Fibroblast of skin of scalp (primary cell): ENCODE measurements around the gene COL21A1.

Source experiments
- DNase-seq: peaks from one replicate; pipeline ENCODE4 v3.0.0-alpha.2; 2013

COL21A1 gene

DNA sequence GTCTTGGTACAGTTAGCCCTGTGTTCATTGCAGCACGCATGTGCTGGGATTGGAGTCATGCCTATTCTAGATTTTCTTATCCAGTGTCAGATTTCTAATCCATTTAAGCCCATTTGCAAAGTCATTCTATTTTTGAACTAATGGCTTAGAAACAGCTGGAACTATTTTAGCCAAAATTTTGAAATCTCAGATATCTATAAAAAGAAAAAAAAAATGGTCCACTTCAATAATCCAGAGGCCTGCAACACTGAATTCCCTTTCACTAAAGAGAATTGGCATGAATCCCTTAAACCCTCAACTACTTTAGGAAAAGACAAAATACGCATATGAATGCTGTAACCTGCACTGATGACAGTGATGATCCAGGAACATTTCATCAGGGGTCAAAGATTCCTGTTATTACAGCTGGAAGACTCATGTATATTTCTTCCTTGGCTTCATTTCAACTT, 1.5 kb downstream of the COL21A1 start:
- peak; percentile 55 for DNase-seq

DNA sequence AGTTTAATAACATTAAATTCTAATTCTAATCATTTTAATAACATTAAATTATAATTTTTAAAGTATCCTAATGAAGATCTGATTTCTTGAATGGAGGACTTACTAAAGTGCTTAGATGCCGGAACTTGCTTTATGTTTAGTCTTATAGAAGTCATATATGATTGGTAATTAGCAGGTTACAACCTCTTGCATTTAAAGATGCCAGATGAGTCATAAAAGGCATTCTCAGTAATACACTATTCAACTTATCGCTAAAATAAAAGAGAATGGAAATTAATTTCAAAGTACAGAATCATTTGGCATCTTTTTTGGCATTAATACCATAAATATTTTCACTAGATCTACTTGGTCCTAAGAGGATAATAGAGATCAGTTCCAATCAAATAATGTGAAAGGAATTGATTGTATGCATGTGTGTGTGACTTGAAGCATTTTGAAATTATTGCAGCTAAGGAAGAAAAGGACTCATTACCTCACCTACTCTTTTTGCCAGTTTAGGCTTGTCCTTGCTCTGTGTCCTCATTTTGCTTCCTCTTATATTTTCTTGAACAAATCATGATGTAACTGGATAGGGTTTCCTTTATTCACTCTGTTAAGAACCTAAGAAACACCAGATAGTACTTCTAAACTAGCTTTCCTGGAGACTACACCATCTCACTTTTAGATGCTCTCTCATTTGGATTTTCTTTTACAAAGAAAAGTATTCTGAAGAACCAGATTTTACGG, 2.7 kb downstream of the COL21A1 start:
- no peak for DNase-seq

DNA sequence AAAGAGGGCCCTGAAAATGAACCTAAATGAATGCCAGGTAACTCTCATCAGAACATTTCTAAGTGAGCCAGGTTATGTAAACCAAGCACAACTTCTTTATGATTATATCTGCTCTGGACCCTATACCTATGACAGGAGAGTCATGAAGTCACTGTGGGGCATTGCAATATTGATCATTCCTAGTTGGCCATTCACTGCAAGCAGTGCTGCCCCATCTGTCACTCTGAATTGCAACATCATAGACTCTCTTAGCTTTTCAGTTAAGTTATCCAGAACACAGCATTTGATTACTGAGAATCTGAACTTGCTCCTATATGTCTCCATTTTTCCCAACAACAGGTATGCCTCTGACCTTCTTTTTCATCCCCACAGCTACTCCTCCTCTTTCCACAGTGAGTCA, 3.3 kb downstream of the COL21A1 start:
- DNase-seq = no peak

DNA sequence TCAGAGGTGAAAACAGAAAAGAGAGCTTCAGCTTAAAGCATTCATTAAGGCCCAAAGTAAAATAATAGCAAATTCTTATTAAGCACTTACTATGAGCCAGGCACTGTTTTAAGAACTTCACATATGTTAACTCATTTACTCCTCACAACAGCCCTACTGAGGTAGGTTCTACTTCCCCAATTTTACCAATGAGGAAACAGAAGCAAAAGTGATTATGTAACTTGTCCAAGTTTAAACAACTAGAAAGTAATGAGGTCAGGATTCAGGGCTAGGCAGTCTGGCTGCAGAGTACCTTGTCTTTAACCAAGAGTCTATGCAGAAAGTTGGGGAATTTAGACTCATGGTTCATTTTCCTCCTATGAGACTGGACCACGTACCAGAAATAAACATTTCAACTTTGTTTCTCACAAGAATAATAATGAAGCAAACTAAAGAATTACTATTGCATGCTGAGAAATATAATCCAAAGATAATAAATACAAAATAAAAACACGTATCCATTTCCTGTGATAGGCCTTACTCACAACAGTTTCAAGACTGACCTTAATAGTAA, 3.8 kb downstream of the COL21A1 start:
- DNase-seq = no peak

DNA sequence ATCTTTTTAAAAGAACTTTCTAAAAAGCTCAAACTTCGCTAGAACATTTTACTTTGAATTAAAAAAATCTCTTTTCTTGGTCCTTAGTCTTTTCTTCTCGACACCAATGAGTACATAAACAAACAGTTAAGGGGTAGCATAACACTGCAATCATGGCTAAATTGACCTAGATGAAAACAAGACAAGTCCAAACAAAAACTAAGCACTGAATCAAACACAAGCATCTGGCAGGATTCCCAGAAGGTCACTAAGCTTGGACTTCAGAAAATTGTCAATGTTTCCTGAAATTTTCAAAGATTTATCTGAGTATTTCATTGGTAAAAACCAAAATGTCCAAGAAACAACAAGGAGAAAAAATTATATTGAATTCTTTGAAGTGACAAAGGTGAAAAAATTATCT, 5.0 kb downstream of the COL21A1 start:
- DNase-seq = no peak

DNA sequence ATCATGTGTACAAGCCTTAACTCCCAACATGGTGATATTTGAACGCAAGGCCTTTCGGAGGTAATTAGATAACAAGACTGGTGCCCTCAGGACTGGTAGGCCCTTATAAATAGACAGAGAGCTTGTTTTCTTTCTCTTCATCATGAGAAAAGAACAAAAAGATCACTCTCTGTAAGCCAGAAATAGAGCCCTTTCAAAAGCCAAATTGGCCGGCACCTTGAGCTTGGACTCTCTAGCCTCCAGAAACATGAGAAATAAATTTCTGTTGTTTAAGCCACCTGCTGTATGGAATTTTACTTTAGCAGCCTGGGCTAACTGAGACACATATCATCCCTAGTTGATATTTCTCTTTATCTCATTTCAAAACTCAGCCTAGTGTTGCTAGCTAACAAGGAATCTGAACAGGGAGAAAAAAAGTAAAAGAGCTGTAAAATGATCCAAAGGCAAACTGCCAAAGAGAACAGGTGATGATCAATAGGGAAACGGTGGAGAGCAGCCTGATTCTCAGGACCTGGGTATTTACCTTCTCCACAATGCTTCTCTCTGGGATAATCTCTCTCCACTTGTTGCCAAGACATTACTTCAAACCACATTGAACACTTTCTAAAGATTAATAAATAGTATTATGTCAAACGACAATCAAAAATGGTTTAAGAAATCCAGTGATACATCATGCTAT, 6.1 kb downstream of the COL21A1 start:
- DNase-seq = no peak

DNA sequence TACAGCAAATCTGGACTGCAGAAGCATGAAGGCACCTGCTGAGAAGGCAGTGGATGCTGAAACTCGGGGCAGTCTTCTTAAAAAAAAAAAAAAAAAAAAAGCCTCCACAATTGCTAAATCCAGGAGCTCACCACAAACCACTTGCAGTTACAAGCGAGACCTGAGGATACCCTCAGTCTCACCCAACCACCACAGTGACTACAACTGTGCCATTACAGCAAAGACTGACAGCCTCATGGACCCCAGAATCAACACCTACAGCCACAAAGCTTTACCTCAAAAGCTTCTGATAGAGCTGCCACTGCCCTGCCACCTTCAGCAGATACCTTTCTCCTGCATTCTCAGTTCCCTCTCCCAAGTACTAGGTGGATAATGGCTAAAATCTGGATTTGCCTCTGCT, 9.0 kb downstream of the COL21A1 start:
- no peak for DNase-seq

DNA sequence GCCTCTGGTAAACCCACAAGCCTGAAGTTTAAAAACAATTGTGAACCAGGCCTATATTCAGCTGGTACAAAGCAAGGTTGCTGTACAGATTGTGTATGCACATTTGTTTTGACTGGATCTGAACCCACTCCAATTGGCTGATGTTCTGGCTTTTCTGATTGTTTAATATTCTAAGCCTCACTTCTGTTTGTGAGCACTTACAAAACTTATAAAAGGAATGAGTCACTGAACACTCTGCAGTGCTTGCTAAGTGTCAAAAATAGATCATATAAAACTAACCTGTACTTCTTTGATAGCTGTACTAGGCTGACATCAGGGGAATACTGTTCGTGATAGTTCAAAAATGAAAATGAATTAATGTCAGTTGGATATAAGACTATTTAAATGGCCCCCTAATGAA, 12.1 kb downstream of the COL21A1 start:
- DNase-seq = no peak

DNA sequence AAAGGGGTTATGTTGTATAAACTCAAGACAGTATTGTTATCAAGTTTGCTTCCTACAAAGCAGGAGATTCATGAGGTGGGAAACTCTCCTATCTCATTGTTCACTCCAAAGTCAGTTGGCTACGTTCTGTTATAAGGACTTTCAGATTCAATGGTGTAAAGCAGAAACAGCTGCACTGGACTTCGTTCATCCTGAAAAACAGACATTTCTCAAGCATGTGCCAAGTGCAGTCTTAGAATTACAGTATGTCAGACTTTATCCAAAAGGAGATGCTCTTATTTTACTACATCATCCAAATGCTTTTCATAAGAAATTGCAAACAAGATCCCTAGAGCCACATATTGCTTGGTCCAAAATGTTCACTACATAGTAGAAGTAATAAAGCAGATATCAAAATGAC, 14.9 kb downstream of the COL21A1 start:
- DNase-seq = no peak

DNA sequence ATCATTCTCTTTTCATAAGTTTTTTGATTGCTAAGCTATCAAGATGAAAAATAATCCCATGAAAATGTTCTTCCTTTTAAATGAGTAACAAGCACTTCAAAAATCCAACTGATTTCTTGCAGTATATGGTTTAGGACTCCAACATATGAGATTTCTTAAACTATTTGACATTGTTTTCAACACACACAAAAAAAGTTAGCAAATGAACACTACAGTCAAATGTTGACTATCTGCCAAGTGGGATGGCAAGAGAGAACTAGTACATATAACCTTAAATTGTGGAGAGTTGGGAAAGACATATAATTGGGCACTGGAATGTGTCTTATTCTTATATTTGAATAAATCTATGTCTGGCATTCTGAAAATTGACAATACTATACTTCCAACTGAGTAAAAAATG, 15.6 kb downstream of the COL21A1 start:
- peak; percentile 31 for DNase-seq

DNA sequence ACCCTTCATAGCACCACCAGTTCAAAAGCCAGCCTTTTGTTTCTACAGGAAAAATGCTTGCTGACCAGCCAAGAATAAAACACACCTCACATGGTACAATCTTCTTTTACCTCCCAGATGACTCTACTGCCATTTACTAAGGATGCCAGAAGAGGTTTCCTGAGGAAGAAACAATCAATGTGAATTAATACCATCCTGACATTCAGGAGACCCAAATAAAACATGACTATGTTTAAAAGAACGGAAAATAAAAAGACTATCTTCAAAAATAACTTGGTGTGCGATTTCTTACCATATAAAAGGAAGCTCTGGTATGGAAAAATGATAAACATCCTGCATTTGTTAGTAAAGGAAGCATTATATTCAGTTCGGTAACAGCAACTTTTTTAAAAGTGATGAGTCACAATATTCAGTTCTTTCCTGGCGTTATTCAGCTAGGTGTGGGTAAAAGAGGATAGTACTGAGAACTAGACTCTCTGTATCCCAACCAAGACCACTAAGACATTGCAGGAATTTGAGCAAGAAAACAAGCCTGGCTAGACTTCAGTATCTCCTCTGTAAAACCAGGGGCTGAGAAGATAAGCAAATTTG, 16.3 kb downstream of the COL21A1 start:
- no peak for DNase-seq

DNA sequence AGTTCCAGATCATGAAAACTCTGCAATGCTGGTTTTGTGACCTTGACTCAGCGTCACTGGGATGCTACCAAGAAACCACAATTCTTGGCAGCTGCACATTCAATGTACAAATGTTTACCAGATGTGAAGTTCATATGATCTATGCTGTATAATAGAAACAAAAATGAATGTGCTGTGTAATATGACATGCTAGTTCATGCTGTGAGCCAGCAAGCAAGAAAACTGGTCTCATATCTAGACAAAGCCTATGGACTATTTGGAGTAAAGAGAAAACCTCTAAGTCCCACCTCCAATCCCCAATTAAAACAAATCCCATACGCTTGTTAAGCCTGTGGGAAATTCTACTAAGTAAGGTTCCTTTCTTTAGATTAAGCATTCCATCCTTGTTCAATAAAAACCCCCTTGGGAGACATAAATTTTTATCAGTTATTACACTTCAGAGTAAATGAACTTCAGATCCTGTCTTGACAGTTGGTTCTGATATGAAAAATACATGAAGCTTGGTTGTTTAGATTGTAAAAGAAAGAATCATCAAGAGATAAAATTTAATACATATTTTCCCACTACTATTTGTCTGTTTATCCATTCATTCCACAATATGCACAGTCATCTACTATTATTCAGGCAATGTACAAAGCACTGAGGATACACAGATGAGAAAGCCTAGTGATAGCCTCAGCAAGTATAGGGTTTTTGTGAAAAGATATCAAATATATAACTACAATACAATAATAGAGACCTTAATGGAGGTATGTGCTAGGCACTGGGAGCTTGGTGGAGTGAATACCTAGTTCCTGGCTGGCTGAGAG, 20.1 kb downstream of the COL21A1 start:
- DNase-seq = peak; percentile 89

DNA sequence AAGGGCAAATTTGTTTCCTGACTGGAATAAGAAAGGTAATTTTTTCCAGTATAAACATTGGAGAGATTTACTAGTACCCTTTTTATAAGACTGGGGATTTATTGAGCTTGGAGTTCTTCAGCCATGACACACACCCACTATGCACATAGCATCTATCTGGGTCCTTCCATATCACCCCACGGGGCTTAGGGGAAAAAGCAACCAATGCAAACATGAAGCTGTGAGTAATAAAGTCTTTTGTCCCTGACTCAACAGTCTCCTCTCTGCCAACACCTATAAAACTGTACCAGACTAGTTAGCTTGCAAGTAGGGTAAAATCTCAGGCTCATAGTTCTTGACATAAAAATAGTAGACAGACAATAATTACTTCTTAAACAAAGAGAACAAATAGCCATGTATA, 23.4 kb downstream of the COL21A1 start:
- peak; percentile 71 for DNase-seq

DNA sequence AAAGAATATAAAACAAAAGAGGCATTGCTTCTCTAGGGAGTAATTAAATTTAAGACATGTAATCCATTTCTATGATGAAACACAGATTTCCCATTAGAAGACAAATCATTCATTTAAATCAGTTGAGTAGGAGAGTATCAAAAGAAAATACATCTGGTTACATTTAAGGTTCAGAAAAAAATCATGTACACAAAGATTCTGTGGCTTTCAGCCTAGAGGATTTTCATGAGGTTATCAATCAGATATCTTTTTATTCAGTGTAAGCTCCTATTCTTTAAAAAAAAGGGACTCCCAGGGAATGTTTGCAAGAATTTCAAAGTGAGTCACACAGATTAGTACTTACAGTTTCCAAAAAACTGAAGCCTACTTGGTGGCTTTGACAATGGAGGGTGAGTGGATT, 24.9 kb downstream of the COL21A1 start:
- peak; percentile 83 for DNase-seq

DNA sequence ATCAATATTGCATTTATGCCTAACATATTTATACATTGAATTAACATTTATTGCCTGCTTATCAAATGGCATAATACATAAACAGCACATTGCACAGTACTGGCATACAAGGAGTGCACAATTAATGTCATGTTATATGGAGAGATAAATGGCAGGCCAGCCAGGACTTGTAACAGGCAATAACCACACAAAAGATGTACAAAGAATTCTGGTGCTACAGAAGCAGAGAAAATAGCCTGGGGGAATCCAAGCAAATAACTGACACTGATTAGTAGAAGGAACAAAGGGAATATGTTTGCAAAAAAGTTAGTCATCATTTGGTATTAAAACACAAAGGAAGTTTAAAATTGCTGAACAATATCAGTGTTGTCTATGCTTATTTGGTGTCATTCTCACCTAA, 27.3 kb downstream of the COL21A1 start:
- no peak for DNase-seq

DNA sequence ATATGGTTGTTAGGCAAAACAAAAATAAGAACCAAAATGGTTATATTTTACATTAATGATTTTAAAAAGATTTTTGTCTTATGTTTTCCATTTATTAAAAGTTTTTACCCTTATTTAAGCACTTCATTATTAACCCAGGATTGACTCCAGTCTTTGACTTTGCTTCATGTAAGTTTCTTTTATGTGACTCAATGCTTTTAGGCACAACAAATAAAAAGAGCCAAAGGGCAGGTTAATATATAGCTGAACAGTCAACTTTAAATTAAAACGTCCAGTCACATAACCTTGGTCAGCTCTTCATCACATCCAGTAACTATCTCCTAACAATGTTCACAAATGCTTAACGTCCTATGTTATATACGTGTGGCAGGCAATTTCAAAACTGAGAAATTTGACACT, 32.7 kb downstream of the COL21A1 start:
- DNase-seq = no peak

DNA sequence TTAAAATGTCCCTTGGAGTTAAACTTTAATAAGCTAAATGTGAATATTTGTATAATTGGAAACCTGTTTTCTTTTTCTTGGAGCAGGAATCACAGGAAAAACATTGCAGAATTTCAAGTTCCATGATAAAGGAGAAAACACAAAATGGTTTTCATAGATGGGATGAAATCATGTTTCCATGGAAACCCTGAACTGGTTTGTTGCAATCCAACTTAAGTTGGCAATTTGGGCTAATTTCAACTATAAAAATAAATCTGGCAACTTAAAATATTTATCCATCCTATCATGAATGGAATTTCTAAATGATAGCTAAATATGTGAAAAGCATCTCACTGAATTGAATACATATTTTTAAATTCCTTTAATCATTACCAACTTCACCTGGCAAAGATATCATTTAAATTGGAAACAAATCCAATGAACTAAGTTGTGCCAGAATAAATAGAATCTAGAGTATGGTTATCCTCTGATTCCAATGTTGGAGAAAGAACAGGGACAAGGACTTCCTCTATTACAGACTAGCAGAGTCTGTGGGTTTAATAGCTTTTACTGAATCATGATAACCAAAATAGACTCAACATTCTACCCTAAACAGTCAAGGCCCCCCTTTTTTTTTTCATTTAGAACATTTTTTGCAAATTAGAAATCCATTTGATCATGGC, 33.2 kb downstream of the COL21A1 start:
- DNase-seq = no peak

DNA sequence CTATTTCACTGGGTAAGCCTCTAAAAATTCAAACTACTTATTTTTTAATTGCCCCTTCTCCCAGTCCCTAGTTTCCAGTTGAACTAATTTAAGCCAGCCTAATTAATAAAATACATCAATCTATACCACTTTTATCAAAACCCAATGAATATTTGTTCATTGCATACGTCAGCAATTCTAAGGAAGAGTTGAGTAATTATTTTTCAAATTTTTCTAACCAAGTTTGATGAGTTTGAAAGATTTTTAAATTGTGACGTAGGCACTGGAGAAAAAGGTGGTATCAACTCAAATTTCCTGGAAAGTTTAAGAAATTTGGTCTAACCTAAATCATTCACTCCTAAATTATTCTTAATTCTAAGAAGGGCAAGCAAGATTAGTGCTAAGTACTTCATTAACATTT, 35.7 kb downstream of the COL21A1 start:
- no peak for DNase-seq

DNA sequence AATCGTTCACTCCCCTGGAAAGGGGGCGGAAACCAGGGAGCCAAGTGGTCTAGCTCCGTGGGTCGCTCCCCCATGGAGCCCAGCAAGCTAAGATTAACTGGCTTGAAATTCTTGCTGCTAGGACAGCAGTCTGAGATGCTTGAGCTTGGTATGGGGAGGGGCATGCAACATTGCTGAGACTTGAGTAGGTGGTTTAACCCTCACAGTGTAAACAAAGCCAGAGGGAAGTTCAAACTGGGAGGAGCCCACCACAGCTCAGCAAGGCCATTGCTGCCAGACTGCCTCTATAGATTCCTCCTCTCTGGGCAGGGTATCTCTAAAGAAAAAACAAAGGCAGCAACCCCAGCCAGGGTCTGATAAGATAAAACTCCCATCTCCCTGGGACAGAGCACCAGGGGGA, 43.2 kb downstream of the COL21A1 start:
- peak; percentile 19 for DNase-seq

DNA sequence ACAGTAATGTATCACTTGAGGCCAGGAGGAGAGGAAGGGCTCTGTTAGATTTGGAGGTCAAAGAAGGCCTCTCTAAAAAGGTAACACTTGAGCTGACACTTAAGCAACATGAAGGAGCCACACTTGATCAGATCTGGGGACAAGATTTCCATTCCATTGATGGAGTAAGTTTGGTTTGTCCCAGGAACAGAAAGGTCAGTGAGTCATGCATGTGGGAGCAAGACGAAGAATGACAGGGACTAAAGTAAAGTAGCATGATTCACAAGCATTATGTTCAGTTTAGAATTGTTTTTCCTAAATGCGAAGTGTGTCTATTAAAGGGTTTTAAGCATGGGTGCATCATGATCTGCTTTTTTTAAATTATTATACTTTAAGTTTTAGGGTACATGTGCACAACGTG, 47.4 kb downstream of the COL21A1 start:
- peak; percentile 18 for DNase-seq

DNA sequence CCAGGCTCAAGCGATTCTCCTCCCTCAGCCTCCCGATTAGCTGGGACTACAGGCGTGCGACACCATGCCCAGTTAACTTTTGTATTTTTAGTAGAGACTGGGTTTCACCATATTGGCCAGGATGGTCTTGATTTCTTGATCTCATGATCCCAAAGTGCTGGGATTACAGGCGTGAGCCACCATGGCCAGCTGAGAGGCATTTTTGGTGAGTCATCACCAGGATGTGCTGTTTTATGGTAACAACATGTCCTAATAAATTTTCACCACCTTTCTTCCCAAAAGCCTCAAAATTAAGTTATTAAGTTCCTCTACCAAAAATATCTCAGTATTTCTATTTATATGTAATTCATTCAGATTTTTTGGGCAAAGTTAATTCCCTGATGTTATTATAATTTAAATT, 53.5 kb downstream of the COL21A1 start:
- DNase-seq = peak; percentile 18

DNA sequence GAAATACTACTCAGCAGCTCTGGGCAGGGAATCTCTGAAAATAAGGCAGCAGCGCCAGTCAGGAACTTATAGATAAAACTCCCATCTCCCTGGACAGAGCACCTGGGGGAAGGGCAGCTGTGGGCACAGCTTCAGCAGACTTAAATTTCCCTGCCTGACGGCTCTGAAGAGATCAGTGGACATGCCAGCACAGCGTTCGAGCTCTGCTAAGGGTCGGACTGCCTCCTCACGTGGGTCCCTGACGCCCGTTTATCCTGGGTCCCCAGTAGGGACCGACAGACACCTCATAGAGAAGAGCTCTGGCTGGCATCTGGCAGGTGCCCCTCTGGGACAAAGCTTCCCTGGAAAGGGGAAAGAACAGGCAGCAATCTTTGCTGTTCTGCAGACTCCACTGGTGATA, 59.0 kb downstream of the COL21A1 start:
- DNase-seq = no peak
